Peyer's patch (tissue), 4 donors: Measurements from ENCODE around the gene CASKIN1. TPM values are rescaled to one million over a fixed set of nuclear protein-coding genes. Genes with fewer than 3 reads are reported as not detected.

Experiments used
- DNase-seq, 3 donors: peaks; one replicate each; pipeline ENCODE4 v3.0.0-alpha.2; 2017 to 2019
- H3K27ac ChIP-seq, 4 donors: fragments of 200-600 bp; sonication (generic); one replicate each; pipeline ENCODE4 v1.5.1; 2016 to 2019
- H3K27me3 ChIP-seq, 2 donors: fragments of 200-600 bp; sonication (generic); one replicate each; pipeline ENCODE4 v1.5.1; 2019
- H3K36me3 ChIP-seq, 3 donors: fragments of 200-600 bp; sonication (generic); one replicate each; pipeline ENCODE4 v1.5.1; 2016 to 2019
- H3K4me1 ChIP-seq, 4 donors: fragments of 200-600 bp; sonication (generic); one replicate each; pipeline ENCODE4 v1.5.1; 2016 to 2019
- H3K4me3 ChIP-seq, 4 donors: fragments of 200-600 bp; sonication (generic); 1 replicate in 3 of 4; 2 replicates in 1 of 4; pipeline ENCODE4 v1.5.1; 2016 to 2019; ENCODE audit warnings: mild to moderate bottlenecking in 1 of 4
- H3K9me3 ChIP-seq, 4 donors: fragments of 200-600 bp; sonication (generic); one replicate each; pipeline ENCODE4 v1.5.1; 2016 to 2019; ENCODE audit warnings: mild to moderate bottlenecking in 1 of 4
- POLR2A ChIP-seq, 2 donors: fragments of 450-650 bp; IDR thresholded peaks; one replicate each; pipeline ENCODE4 v1.5.1; 2017; ENCODE audit warnings: antibody characterized with exemption in 2 of 2, mild to moderate bottlenecking in 2 of 2, moderate library complexity in 2 of 2
- total RNA-seq, 4 donors: library from RNA; depleted of rRNA; stranded (reverse); fragments of >200 nt; gene quantifications; one replicate each; pipeline ENCODE4 v1.1.0, GENCODE V29; 2016
- TF ChIP-seq, protein P1 (sequence below), 6 experiments: fragments of 450-650 bp in 4 of 6; fragments of 200-600 bp in 2 of 6; sonication (generic) in 1 of 6; IDR thresholded peaks; one replicate each; pipeline ENCODE4 v1.5.1; 2017 to 2019; ENCODE audit warnings: antibody characterized with exemption in 6 of 6, mild to moderate bottlenecking in 3 of 6, moderate library complexity in 1 of 6

CASKIN1 gene
- total RNA-seq, 4 donors from 2014 or later = not detected

DNA sequence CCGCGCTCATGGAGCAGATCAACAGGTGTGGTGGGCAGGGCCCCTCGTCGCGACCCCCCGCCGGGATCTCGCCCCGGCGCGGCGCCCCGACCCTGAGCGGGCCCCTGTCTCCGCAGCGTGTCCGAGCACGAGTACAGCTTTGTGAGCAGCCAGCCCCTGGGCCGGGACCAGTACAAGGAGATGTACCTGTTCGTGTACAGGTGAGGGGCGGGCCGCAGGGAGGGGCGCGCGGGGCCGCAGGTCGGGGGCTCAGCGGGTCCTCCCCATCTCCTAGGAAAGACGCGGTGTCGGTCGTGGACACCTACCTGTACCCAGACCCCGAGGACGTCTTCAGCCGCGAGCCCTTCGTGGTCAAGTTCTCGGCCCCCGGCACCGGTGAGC is 40.7 kb upstream of the CASKIN1 start:
- H3K27ac ChIP-seq = no peak overlapping the region
- no peak for TF ChIP-seq POLR2A (IDR thresholded peaks at IDR 0.05)
- TF ChIP-seq, protein P1, sequence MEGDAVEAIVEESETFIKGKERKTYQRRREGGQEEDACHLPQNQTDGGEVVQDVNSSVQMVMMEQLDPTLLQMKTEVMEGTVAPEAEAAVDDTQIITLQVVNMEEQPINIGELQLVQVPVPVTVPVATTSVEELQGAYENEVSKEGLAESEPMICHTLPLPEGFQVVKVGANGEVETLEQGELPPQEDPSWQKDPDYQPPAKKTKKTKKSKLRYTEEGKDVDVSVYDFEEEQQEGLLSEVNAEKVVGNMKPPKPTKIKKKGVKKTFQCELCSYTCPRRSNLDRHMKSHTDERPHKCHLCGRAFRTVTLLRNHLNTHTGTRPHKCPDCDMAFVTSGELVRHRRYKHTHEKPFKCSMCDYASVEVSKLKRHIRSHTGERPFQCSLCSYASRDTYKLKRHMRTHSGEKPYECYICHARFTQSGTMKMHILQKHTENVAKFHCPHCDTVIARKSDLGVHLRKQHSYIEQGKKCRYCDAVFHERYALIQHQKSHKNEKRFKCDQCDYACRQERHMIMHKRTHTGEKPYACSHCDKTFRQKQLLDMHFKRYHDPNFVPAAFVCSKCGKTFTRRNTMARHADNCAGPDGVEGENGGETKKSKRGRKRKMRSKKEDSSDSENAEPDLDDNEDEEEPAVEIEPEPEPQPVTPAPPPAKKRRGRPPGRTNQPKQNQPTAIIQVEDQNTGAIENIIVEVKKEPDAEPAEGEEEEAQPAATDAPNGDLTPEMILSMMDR (IDR thresholded peaks at IDR 0.05) = no peak
- H3K4me3 ChIP-seq = peak overlapping the region in 2 of 4 donors; percentile 19 to 26
- no peak for DNase-seq
- H3K9me3 ChIP-seq = no peaks in the 10 kb centered on the region
- peaks cover 0 to 19% of the 10 kb centered on the region in 2 donors for H3K27me3 ChIP-seq
- H3K36me3 ChIP-seq = peaks cover 0 to 50% (median 0%) of the 10 kb centered on the region in 3 donors
- H3K4me1 ChIP-seq = peaks cover 5 to 28% (median 14%) of the 10 kb centered on the region in 4 donors

DNA sequence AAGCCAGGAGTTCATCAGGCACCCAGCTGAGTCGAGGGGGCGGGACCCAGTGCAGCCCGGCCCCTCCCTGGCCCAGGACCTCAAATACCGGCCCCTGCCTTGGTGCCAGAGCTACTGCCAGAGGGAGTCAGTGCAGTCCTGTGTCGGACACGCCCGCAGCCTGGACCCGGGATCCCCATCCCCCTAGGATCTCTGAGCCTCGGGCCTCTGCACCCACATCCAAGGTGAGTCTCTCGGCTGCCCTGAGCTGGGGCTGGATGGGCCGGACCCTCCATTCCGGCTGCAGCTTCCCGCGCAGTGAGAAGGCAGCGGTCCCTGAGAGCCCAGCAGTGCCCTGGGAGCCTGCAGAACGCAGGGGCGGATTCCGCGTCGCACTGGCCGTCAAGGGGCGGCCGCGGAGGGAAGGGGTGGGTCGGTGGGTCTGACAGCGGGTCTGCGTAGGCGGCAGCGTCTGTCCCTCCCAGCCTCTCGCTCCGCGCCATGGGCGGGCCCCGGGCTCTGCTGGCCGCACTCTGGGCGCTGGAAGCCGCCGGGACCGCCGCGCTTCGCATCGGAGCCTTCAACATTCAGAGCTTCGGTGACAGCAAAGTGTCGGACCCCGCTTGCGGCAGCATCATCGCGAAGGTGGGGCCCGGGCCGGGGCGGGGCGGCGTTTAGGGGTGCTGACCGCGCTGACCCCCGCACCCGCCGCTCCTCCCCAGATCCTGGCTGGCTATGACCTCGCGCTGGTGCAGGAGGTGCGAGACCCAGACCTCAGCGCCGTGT is 40.1 kb upstream of the CASKIN1 start, which contains the start of gene DNASE1L2:
Gene DNASE1L2 (plus strand): TSS at position 108 of the 765 bp plus-strand sequence. CDS start 373 bp downstream, at position 481.
- Histone ChIP-seq H3K36me3 (peaks cover 0 to 50% (median 0%) of the 10 kb centered on the region in 3 donors), H3K27me3 (peaks cover 0 to 19% of the 10 kb centered on the region in 2 donors), H3K4me1 (peaks cover 5 to 28% (median 14%) of the 10 kb centered on the region in 4 donors), H3K4me3 (peak within 1 kb of the TSS in 2 of 4 donors; percentile 19 to 26), H3K27ac (no peak within 1 kb of the TSS), H3K9me3 (no peaks in the 10 kb centered on the region)
- no peak for DNase-seq
- TF ChIP-seq POLR2A (IDR thresholded peaks at IDR 0.05) = no peak
- TF ChIP-seq, protein P1 (IDR thresholded peaks at IDR 0.05) = no peak

DNA sequence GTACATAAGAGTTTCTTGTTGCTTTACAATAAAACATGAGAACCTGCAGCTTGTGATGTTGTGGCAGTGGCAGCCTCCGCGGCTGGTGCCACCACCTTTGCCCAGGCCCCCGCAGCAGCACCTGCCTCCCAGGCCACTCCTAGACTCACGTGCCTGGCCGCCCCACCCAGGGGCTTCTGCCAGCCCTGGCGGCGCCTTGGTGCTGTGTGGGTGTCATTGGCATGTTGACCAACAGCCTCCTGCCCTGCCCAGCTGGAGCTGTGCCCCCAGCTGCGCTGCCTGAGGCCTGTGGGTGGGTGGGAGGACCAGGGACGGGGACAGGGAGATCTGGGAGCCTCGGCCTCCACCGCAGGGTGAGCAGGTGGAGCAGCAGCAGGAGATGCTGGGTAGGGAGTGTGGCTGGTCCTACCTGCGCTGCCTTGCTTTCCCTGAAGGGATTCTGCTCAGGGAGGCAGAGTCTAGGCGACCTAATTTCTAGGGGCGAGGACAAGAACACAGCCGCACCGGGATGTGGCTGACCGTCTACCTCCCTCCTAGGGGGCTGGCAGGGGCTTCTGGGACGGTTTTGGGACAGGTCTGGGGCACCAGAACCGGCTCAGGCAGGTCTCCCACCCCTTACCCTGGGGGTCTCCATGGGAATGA is 39.4 kb upstream of the CASKIN1 start:
- H3K4me1 ChIP-seq = peaks cover 5 to 28% (median 14%) of the 10 kb centered on the region in 4 donors
- peaks cover 0 to 19% of the 10 kb centered on the region in 2 donors for H3K27me3 ChIP-seq
- no peak for TF ChIP-seq POLR2A (IDR thresholded peaks at IDR 0.05)
- TF ChIP-seq, protein P1 (IDR thresholded peaks at IDR 0.05) = no peak
- H3K36me3 ChIP-seq = peaks cover 0 to 52% (median 0%) of the 10 kb centered on the region in 3 donors
- no peak overlapping the region for H3K4me3 ChIP-seq
- no peak overlapping the region for H3K27ac ChIP-seq
- no peaks in the 10 kb centered on the region for H3K9me3 ChIP-seq
- DNase-seq = no peak

DNA sequence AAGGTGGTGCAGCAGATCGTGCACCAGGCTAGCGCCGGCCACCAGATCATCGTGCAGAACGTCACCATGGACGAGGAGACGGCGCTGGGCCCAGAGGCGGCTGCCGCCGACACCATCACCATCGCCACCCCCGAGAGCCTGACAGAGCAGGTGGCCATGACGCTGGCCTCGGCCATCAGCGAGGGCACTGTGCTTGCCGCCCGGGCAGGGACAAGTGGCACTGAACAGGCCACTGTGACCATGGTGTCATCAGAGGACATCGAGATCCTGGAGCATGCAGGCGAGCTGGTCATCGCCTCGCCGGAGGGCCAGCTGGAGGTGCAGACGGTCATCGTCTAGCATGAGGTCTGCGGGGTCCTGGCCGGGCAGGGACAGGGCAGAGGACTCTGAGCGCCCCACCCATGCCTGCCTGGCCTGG is 38.8 kb upstream of the CASKIN1 start:
- H3K9me3 ChIP-seq = no peaks in the 10 kb centered on the region
- TF ChIP-seq, protein P1 (IDR thresholded peaks at IDR 0.05) = no peak
- no peak for TF ChIP-seq POLR2A (IDR thresholded peaks at IDR 0.05)
- H3K4me3 ChIP-seq = no peak overlapping the region
- no peak overlapping the region for H3K27ac ChIP-seq
- H3K4me1 ChIP-seq = peaks cover 5 to 28% (median 14%) of the 10 kb centered on the region in 4 donors
- peak in 1 of 3 donors; percentile 45 for DNase-seq
- peaks cover 0 to 19% of the 10 kb centered on the region in 2 donors for H3K27me3 ChIP-seq
- peaks cover 0 to 57% (median 0%) of the 10 kb centered on the region in 3 donors for H3K36me3 ChIP-seq

DNA sequence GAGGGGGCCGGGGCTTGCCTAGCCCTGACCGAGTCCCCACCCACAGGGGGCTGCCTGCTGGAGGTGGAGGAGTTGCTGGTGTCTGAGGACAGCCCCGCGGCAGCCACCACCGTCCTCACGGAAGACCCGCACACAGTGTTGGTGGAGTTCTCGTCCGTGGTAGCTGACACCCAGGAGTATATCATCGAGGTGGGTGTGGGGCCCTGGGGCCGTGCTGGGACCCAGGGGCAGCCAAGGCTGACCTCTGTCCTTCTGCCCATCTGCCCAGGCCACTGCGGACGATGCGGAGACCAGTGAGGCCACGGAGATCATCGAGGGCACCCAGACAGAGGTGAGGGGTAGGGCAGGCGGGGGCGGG is 38.4 kb upstream of the CASKIN1 start:
- DNase-seq = no peak

More for the DNA sequence above, 38.4 kb upstream of the CASKIN1 start:
- no peak overlapping the region for H3K27ac ChIP-seq
- no peaks in the 10 kb centered on the region for H3K9me3 ChIP-seq
- H3K27me3 ChIP-seq = peaks cover 0 to 19% of the 10 kb centered on the region in 2 donors
- TF ChIP-seq, protein P1 (IDR thresholded peaks at IDR 0.05) = no peak
- TF ChIP-seq POLR2A (IDR thresholded peaks at IDR 0.05) = no peak
- H3K36me3 ChIP-seq = peaks cover 0 to 61% (median 0%) of the 10 kb centered on the region in 3 donors
- peaks cover 5 to 28% (median 14%) of the 10 kb centered on the region in 4 donors for H3K4me1 ChIP-seq
- H3K4me3 ChIP-seq = no peak overlapping the region
